ENCODE data around the gene HOOK2. TPM values are rescaled to one million over a fixed set of nuclear protein-coding genes. Genes with fewer than 3 reads are reported as not detected.
A peak's percentile ranks its signal among the peaks of the same experiment; 100 is the strongest.

The HOOK2 gene
- total RNA-seq, 2 experiments from 2014 or later, result 14.0 to 14.9 TPM

- Mint-ChIP-seq H3K4me1 (ENCODE audit: low read depth) (peaks cover 31% of the 10 kb centered on the region), H3K27me3 (ENCODE audit: low read depth) (no peaks in the 10 kb centered on the region), H3K27ac (peak overlapping the region; percentile 82), H3K36me3 (ENCODE audit: low read depth) (no peaks in the 10 kb centered on the region), H3K4me3 (peak overlapping the region; percentile 72), H3K9me3 (no peaks in the 10 kb centered on the region)
- CTCF ChIA-PET, result interaction anchor here (3.7 to 8.8 kb wide), 4 partner anchors 9 to 69 kb away, joined by 18 to 303 read pairs (median 70); partner anchors contain the start of genes JUNB, PRDX2 and THSD8
- intact Hi-C loops (cut with micrococcal nuclease), result no loop called here
- peak; percentile 63 for DNase-seq
Measured at GRCh38 chr19:12778017-12778904, 2.9 kb upstream of the HOOK2 start.

DNA sequence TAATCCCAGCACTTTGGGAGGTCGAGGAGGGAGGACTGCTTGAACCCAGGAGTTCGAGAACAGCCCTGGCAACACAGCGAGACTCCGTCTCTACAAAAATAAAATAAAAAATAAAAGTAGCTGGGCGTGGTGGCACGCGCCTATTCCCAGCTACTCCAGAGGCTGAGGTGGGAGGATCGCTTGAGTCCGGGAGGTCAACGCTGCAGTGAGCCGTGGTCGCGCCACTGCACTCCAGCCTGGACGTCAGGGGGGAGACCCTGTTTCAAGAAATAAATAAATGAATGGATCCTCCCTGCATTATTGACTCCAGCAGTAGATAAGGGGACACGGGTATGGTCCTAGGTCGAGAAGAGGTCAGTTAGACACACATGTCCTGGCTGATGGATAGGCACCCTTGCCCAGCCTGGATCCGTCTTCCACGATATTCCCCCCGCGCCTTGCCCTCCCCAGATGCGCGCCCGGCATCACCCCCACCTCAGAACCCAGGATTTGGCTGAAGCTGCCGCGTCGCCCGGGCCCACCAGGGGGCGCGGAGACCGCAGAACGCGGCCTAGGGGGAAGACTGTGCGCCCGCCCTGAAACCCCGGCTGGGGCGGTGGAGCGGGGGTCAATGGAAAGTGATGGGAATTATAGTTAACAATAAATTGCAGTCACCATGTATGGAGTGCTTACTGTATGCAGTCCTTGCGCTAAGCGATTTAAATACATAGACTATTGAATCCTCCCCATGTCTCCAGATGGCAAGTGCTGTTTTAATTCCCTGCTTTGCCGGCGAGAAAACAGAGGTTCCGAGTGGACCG is 2.1 kb upstream of the HOOK2 start:
- Mint-ChIP-seq H3K4me3 (peak overlapping the region; percentile 72), H3K4me1 (ENCODE audit: low read depth) (peaks cover 30% of the 10 kb centered on the region), H3K27me3 (ENCODE audit: low read depth) (no peaks in the 10 kb centered on the region), H3K9me3 (no peaks in the 10 kb centered on the region), H3K27ac (peak overlapping the region; percentile 82), H3K36me3 (ENCODE audit: low read depth) (no peaks in the 10 kb centered on the region)
- CTCF ChIA-PET, result interaction anchor here (0.6 to 8.8 kb wide), 8 partner anchors 10 to 1409 kb away, joined by 3 to 303 read pairs (median 12); partner anchors contain the start of genes JUNB, PRDX2 and THSD8
- intact Hi-C loops (cut with micrococcal nuclease), result loop anchor here (1.0 kb wide), 1 partner anchor 19 kb away; no protein-coding TSS in a partner anchor
- DNase-seq, result peak; percentile 85

- Mint-ChIP-seq H3K27me3 (ENCODE audit: low read depth) (no peaks in the 10 kb centered on the region), H3K4me3 (no peak overlapping the region), H3K9me3 (no peaks in the 10 kb centered on the region), H3K36me3 (ENCODE audit: low read depth) (no peaks in the 10 kb centered on the region), H3K27ac (no peak overlapping the region), H3K4me1 (ENCODE audit: low read depth) (peaks cover 13% of the 10 kb centered on the region)
- DNase-seq, result no peak
- CTCF ChIA-PET, result interaction anchor here (7.4 to 8.8 kb wide), 2 partner anchors 11 to 23 kb away, joined by 105 to 303 read pairs; partner anchors contain the start of genes JUNB, PRDX2 and THSD8
- intact Hi-C loops (cut with micrococcal nuclease), result no loop called here
Measured at GRCh38 chr19:12773571-12773970, 1.8 kb downstream of the HOOK2 start.

GRCh38 chr19:12772323-12772722 is 3.0 kb downstream of the HOOK2 start:
- Mint-ChIP-seq H3K4me3 (no peak overlapping the region), H3K4me1 (ENCODE audit: low read depth) (peaks cover 7% of the 10 kb centered on the region)

DNA sequence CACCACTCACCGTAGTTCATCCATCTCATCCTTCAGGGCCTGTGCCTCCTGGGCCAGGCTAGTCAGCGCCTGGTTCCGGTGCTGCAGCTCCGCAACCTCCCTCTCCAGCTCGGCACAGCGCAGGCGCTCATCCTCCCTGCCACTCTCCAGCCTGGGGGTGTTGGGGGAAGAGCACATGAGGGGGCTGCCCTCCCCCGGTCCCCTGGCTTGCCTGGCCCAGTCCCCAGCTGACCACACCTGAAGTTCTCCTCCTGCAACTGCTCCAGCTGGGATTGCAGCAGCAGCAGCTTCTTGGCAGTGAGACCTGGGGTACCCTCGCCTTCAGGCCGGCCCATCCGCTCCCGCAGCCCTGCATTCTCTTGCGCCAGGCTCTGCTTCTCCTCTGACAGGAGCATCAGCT is 4.4 kb downstream of the HOOK2 start:
- Mint-ChIP-seq H3K4me3 (no peak overlapping the region), H3K9me3 (no peaks in the 10 kb centered on the region), H3K36me3 (ENCODE audit: low read depth) (no peaks in the 10 kb centered on the region), H3K27ac (no peak overlapping the region), H3K4me1 (ENCODE audit: low read depth) (peaks cover 7% of the 10 kb centered on the region), H3K27me3 (ENCODE audit: low read depth) (no peaks in the 10 kb centered on the region)
- CTCF ChIA-PET, result interaction anchor here (1.0 to 16.6 kb wide), 4 partner anchors 14 to 77 kb away, joined by 3 to 341 read pairs (median 33); partner anchors contain the start of genes PRDX2 and THSD8
- no peak for DNase-seq
- intact Hi-C loops (cut with micrococcal nuclease), result no loop called here

More at GRCh38 chr19:12772323-12772722, 3.0 kb downstream of the HOOK2 start:
- Mint-ChIP-seq H3K27me3 (ENCODE audit: low read depth) (no peaks in the 10 kb centered on the region), H3K9me3 (no peaks in the 10 kb centered on the region), H3K36me3 (ENCODE audit: low read depth) (no peaks in the 10 kb centered on the region), H3K27ac (no peak overlapping the region)
- intact Hi-C loops (cut with micrococcal nuclease), result no loop called here
- no peak for DNase-seq
- CTCF ChIA-PET, result interaction anchor here (7.4 to 8.8 kb wide), 2 partner anchors 10 to 25 kb away, joined by 105 to 303 read pairs; partner anchors contain the start of genes JUNB, PRDX2 and THSD8

DNA sequence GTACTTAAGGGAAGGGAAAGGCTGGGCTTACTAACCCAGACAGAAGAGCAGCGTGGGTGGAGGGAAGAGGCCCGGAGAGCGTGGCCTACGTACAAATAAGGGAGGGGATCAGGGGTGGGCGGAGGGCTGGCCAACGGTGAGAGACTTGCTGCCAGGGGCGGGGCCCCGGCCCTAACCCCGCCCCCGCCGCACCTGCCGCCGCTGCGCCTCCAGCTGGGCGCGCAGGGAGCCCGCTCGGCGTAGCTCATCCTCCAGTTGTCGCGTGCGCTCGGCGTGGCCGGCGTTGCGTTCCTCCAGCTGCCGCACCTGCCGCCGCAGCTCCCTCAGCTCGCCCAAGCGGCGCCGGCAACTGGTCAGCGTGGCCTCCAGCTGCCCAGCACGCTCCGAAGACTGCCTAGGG is 5.7 kb downstream of the HOOK2 start:
- Mint-ChIP-seq H3K27ac (no peak overlapping the region), H3K4me3 (peak overlapping the region; percentile 10), H3K4me1 (ENCODE audit: low read depth) (peaks cover 7% of the 10 kb centered on the region), H3K9me3 (no peaks in the 10 kb centered on the region), H3K27me3 (ENCODE audit: low read depth) (no peaks in the 10 kb centered on the region), H3K36me3 (ENCODE audit: low read depth) (no peaks in the 10 kb centered on the region)
- CTCF ChIA-PET, result interaction anchor here (0.9 to 16.6 kb wide), 3 partner anchors 9 to 78 kb away, joined by 6 to 341 read pairs (median 60); partner anchors contain the start of genes PRDX2 and THSD8
- intact Hi-C loops (cut with micrococcal nuclease), result no loop called here
- DNase-seq, result peak; percentile 68

GRCh38 chr19:12767666-12768065 is 7.7 kb downstream of the HOOK2 start:
- CTCF ChIA-PET, result interaction anchor here (0.6 to 16.6 kb wide), 9 partner anchors 8 to 1047 kb away, joined by 3 to 341 read pairs (median 9); partner anchors contain the start of genes HOOK2, PRDX2 and THSD8
- DNase-seq, result no peak
- no peak overlapping the region for H3K27ac Mint-ChIP-seq
- peaks cover 7% of the 10 kb centered on the region for H3K4me1 Mint-ChIP-seq (ENCODE audit: low read depth)
- H3K27me3 Mint-ChIP-seq (ENCODE audit: low read depth), result no peaks in the 10 kb centered on the region
- no peaks in the 10 kb centered on the region for H3K36me3 Mint-ChIP-seq (ENCODE audit: low read depth)
- no peak overlapping the region for H3K4me3 Mint-ChIP-seq
- H3K9me3 Mint-ChIP-seq, result no peaks in the 10 kb centered on the region
- intact Hi-C loops (cut with micrococcal nuclease), result no loop called here

DNA sequence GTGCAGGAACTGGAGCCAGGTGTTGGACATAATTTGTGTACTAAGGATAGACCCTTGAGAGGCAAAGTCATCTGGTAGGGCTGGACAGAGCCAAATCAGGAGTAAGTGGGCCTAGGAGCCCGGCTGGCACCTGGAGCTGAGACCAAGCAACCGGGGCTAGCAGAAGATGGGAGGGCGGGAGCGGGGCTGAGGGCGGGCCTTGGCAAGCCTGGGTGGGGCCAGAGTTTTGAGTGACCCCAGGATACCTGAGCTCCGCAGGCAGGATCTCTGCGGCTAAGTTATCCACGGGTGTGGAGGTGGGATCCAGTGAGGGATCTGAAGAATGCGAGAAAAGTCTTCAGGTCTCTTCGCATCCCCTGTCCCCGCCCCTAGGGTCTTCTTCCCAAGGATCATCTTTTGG is 8.2 kb downstream of the HOOK2 start:
- Mint-ChIP-seq H3K27me3 (ENCODE audit: low read depth) (no peaks in the 10 kb centered on the region), H3K36me3 (ENCODE audit: low read depth) (no peaks in the 10 kb centered on the region), H3K27ac (no peak overlapping the region), H3K4me1 (ENCODE audit: low read depth) (peaks cover 7% of the 10 kb centered on the region), H3K9me3 (no peaks in the 10 kb centered on the region), H3K4me3 (no peak overlapping the region)
- intact Hi-C loops (cut with micrococcal nuclease), result no loop called here
- no peak for DNase-seq
- CTCF ChIA-PET, result interaction anchor here (0.6 to 16.6 kb wide), 13 partner anchors 8 to 1048 kb away, joined by 3 to 341 read pairs (median 9); partner anchors contain the start of genes DNASE2, HOOK2, PRDX2 and THSD8

GRCh38 chr19:12766051-12766521 is 9.3 kb downstream of the HOOK2 start:
- Mint-ChIP-seq H3K36me3 (ENCODE audit: low read depth) (no peaks in the 10 kb centered on the region), H3K27ac (no peak overlapping the region), H3K4me3 (peak overlapping the region; percentile 24), H3K27me3 (ENCODE audit: low read depth) (no peaks in the 10 kb centered on the region), H3K9me3 (no peaks in the 10 kb centered on the region), H3K4me1 (ENCODE audit: low read depth) (peaks cover 7% of the 10 kb centered on the region)
- DNase-seq, result peak; percentile 91
- CTCF ChIA-PET, result interaction anchor here (0.7 to 16.6 kb wide), 34 partner anchors 9 to 199 kb away, joined by 3 to 341 read pairs (median 5); partner anchors contain the start of genes BEST2, DNASE2, HOOK2 and JUNB
- intact Hi-C loops (cut with micrococcal nuclease), result loop anchor here (1.0 kb wide), 1 partner anchor 81 kb away; no protein-coding TSS in a partner anchor

DNA sequence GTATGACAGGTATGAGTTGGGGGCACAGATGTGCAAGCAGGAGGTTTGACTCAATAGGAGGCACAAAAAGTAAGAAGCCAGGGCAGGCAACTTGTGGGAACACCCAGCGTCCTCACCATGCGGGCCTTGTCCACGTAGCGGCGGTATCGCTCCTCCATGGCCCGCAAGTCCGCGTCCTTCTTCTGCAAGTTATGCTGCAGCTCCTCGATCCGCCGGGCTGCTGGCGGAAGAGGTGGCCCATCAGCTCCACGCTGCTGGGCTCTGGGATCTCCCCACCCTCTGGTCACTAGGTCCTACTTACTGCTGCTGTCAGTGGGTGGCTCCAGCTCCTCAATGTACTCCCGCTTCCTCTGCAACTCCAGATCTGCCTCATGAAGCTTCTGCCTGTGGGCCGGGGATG is 10.7 kb downstream of the HOOK2 start:
- CTCF ChIA-PET, result interaction anchor here (0.7 to 16.6 kb wide), 12 partner anchors 7 to 148 kb away, joined by 3 to 341 read pairs (median 6); partner anchors contain the start of genes HOOK2, PRDX2 and THSD8
- no peaks in the 10 kb centered on the region for H3K9me3 Mint-ChIP-seq
- intact Hi-C loops (cut with micrococcal nuclease), result loop anchor here (5.0 kb wide), 1 partner anchor 33 kb away; no protein-coding TSS in a partner anchor

GRCh38 chr19:12763100-12763499 is 12.3 kb downstream of the HOOK2 start:
- Mint-ChIP-seq H3K9me3 (no peaks in the 10 kb centered on the region), H3K4me3 (no peak overlapping the region), H3K27ac (no peak overlapping the region), H3K4me1 (ENCODE audit: low read depth) (peaks cover 6% of the 10 kb centered on the region), H3K27me3 (ENCODE audit: low read depth) (no peaks in the 10 kb centered on the region), H3K36me3 (ENCODE audit: low read depth) (no peaks in the 10 kb centered on the region)
- intact Hi-C loops (cut with micrococcal nuclease), result loop anchor here (5.0 kb wide), 1 partner anchor 34 kb away; no protein-coding TSS in a partner anchor
- CTCF ChIA-PET, result interaction anchor here (0.9 to 16.6 kb wide), 8 partner anchors 11 to 99 kb away, joined by 3 to 341 read pairs (median 12); partner anchors contain the start of genes BEST2, HOOK2, PRDX2 and THSD8
- no peak for DNase-seq

More for the DNA sequence above, 10.7 kb downstream of the HOOK2 start:
- no peak for DNase-seq
- H3K36me3 Mint-ChIP-seq (ENCODE audit: low read depth), result no peaks in the 10 kb centered on the region
- H3K27ac Mint-ChIP-seq, result no peak overlapping the region
- no peaks in the 10 kb centered on the region for H3K27me3 Mint-ChIP-seq (ENCODE audit: low read depth)
- H3K4me3 Mint-ChIP-seq, result no peak overlapping the region
- peaks cover 6% of the 10 kb centered on the region for H3K4me1 Mint-ChIP-seq (ENCODE audit: low read depth)

All from activated naive CD4-positive, alpha-beta T cell treated with anti-CD3 and anti-CD28 coated beads for 36 hours (primary cell).